HepG2 (cell line): ENCODE data around the gene C11orf71. TPM values are rescaled to one million over a fixed set of nuclear protein-coding genes. Genes with fewer than 3 reads are reported as not detected.

ENCODE experiments used
- CREM ChIP-seq, 2 experiments: sonication (generic) in 1 of 2; formaldehyde crosslinking in 1 of 2; IDR thresholded peaks; 2 replicates each; pipeline versions ENCODE4 v1.4.0 to v1.6.1; 2016 to 2020; ENCODE audit warnings: antibody characterized with exemption in 1 of 2, mild to moderate bottlenecking in 1 of 2, missing genetic modification reagents in 1 of 2
- HES4 ChIP-seq: sonication (generic); formaldehyde crosslinking; IDR thresholded peaks from 2 replicates; pipeline ENCODE4 v1.9.0; 2021; ENCODE audit warnings: mild to moderate bottlenecking, missing genetic modification reagents, borderline replicate concordance
- HNRNPUL1 ChIP-seq: fragments of 200-400 bp; formaldehyde crosslinking; IDR thresholded peaks from 2 replicates; pipeline ENCODE4 v1.6.1; 2017; ENCODE audit warnings: low read depth, mild to moderate bottlenecking, low read length, moderate library complexity
- JUND ChIP-seq: sonication (generic); formaldehyde crosslinking; IDR thresholded peaks from 2 replicates; pipeline ENCODE4 v1.8.0; 2022; ENCODE audit warnings: mild to moderate bottlenecking, missing genetic modification reagents
- NR1H2 ChIP-seq: sonication (generic); formaldehyde crosslinking; IDR thresholded peaks from 2 replicates; pipeline ENCODE4 v1.8.1; 2022; ENCODE audit warnings: low read depth, missing genetic modification reagents, borderline replicate concordance
- PHF20 ChIP-seq: sonication (generic); formaldehyde crosslinking; IDR thresholded peaks from 2 replicates; pipeline ENCODE4 v1.5.0; 2020; ENCODE audit warnings: mild to moderate bottlenecking, missing genetic modification reagents
- POLR2A ChIP-seq, 2 experiments: IDR thresholded peaks; 2 replicates each; pipeline ENCODE4 v1.6.1; 2011; ENCODE audit warnings: low read depth in 2 of 2, low read length in 2 of 2, mild to moderate bottlenecking in 1 of 2, moderate library complexity in 1 of 2; ENCODE audit not compliant: insufficient read depth in 1 of 2
- U2AF1 ChIP-seq: fragments of 200-400 bp; formaldehyde crosslinking; optimal IDR thresholded peaks from 2 replicates; pipeline ENCODE3; 2017; ENCODE audit warnings: mild to moderate bottlenecking, low read depth, low read length
- ZIK1 ChIP-seq: sonication (generic); formaldehyde crosslinking; IDR thresholded peaks from 2 replicates; pipeline ENCODE4 v1.5.0; 2020; ENCODE audit warnings: mild to moderate bottlenecking, low read depth, missing genetic modification reagents, borderline replicate concordance
- ZNF17 ChIP-seq: sonication (generic); formaldehyde crosslinking; IDR thresholded peaks from 2 replicates; pipeline ENCODE4 v1.5.0; 2020; ENCODE audit warnings: mild to moderate bottlenecking, missing genetic modification reagents
- ZNF446 ChIP-seq: sonication (generic); formaldehyde crosslinking; IDR thresholded peaks from 2 replicates; pipeline ENCODE4 v1.5.0; 2020; ENCODE audit warnings: mild to moderate bottlenecking, missing genetic modification reagents
- ZNF543 ChIP-seq: sonication (generic); formaldehyde crosslinking; IDR thresholded peaks from 2 replicates; pipeline ENCODE4 v1.4.0; 2020; ENCODE audit warnings: mild to moderate bottlenecking, missing genetic modification reagents
- ZNF629 ChIP-seq: sonication (generic); formaldehyde crosslinking; conservative IDR thresholded peaks from 2 replicates; pipeline ENCODE4 v1.5.0; 2020; ENCODE audit warnings: missing genetic modification reagents
- ZNF749 ChIP-seq: sonication (generic); formaldehyde crosslinking; IDR thresholded peaks from 2 replicates; pipeline ENCODE4 v1.8.0; 2022; ENCODE audit warnings: mild to moderate bottlenecking, missing genetic modification reagents, moderate library complexity, borderline replicate concordance
- polyA plus RNA-seq, 8 experiments: library from polyadenylated mRNA; depleted of rRNA in 3 of 8; stranded (reverse) in 7 of 8; unstranded in 1 of 8; fragments of >200 nt; fragmentation: Illumina TruSeq in 4 of 8; extraction: Trizol in 4 of 8; gene quantifications; 2 replicates each; pipeline versions ENCODE4 v1.2.1 to v1.2.3, GENCODE V29; 2011 to 2016; ENCODE audit warnings: low read depth in 4 of 8, missing spikeins in 1 of 8, mixed read lengths in 1 of 8; ENCODE audit not compliant: insufficient read depth in 1 of 8
- total RNA-seq, 5 experiments: library from RNA; depleted of rRNA; stranded (reverse); fragments of >200 nt; fragmentation: Illumina TruSeq; extraction: Trizol; gene quantifications; 2 replicates each; pipeline ENCODE4 v1.2.3, GENCODE V29; 2016; ENCODE audit warnings: low read depth in 1 of 5
- TF ChIP-seq, protein P1 (sequence below): sonication (generic); formaldehyde crosslinking; IDR thresholded peaks from one replicate; pipeline ENCODE4 v1.5.1; 2020; ENCODE audit warnings: mild to moderate bottlenecking, missing genetic modification reagents; ENCODE audit errors: not compliant biosample characterization
- TF ChIP-seq, protein P2 (sequence below): sonication (generic); formaldehyde crosslinking; IDR thresholded peaks from 2 replicates; pipeline ENCODE4 v1.4.0; 2020; ENCODE audit warnings: mild to moderate bottlenecking, missing genetic modification reagents
- TF ChIP-seq, protein P3 (sequence below): sonication (generic); formaldehyde crosslinking; IDR thresholded peaks from 2 replicates; pipeline ENCODE4 v1.4.0; 2020; ENCODE audit warnings: mild to moderate bottlenecking, low read depth, missing genetic modification reagents

Gene C11orf71
- total and polyA plus RNA-seq, 2 of the 13 experiments (the other 11 are each of a cell fraction or from before 2014, with no cell fraction given): 7.1 to 7.8 TPM

DNA sequence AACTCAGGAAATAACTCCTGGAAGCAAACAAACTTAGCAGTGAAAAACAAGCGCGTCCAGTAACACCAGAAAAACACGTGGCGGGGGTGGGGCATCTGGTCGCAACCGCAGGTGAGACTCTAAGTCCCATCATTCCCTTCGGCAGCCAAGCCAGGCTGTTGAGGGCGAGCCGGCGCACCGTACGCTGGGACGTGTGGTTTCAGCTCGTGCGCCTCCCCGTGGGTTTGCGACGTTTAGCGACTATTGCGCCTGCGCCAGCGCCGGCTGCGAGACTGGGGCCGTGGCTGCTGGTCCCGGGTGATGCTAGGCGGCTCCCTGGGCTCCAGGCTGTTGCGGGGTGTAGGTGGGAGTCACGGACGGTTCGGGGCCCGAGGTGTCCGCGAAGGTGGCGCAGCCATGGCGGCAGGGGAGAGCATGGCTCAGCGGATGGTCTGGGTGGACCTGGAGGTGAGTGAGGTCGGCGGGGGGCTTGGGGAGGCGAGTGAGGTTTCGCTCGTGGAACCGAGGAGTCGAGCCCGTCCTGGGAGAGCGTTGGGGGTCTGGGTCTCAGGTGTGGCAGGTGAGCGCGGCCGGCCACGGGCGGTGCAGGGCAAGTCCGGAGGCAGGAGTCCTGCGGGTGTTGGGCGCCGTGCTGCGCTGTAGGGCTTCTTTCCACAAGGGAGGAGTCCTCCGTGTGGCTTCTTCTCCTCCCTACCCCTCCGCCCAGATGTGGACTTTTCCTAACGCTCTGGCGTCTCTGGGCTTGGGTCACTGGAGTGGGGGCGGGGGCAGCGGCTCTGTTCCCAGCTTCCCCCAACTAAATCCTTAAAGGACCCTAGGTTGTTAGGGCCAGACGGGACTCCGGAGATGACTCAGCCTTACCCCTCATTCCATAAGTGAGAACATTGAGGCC lies 39.2 kb upstream of the C11orf71 start, which contains the start of gene REXO2 (continued):
- TF ChIP-seq ZNF749 (CRISPR knock-in tag): no peak; the same call in 1 of the 2 replicates
- no peak for TF ChIP-seq ZNF543
- no peak for TF ChIP-seq ZNF17 (CRISPR knock-in tag)
- TF ChIP-seq JUND (CRISPR knock-in tag): no peak
- no peak for TF ChIP-seq HNRNPUL1
- peak; percentile 62 for TF ChIP-seq CREM (IDR thresholded peaks at IDR 0.05)
- TF ChIP-seq CREM (CRISPR knock-in tag; IDR thresholded peaks at IDR 0.05): no peak
- TF ChIP-seq ZNF446 (CRISPR knock-in tag): peak; percentile 51; the same call in 1 of the 2 replicates
- no peak for TF ChIP-seq PHF20
- TF ChIP-seq, protein P1, sequence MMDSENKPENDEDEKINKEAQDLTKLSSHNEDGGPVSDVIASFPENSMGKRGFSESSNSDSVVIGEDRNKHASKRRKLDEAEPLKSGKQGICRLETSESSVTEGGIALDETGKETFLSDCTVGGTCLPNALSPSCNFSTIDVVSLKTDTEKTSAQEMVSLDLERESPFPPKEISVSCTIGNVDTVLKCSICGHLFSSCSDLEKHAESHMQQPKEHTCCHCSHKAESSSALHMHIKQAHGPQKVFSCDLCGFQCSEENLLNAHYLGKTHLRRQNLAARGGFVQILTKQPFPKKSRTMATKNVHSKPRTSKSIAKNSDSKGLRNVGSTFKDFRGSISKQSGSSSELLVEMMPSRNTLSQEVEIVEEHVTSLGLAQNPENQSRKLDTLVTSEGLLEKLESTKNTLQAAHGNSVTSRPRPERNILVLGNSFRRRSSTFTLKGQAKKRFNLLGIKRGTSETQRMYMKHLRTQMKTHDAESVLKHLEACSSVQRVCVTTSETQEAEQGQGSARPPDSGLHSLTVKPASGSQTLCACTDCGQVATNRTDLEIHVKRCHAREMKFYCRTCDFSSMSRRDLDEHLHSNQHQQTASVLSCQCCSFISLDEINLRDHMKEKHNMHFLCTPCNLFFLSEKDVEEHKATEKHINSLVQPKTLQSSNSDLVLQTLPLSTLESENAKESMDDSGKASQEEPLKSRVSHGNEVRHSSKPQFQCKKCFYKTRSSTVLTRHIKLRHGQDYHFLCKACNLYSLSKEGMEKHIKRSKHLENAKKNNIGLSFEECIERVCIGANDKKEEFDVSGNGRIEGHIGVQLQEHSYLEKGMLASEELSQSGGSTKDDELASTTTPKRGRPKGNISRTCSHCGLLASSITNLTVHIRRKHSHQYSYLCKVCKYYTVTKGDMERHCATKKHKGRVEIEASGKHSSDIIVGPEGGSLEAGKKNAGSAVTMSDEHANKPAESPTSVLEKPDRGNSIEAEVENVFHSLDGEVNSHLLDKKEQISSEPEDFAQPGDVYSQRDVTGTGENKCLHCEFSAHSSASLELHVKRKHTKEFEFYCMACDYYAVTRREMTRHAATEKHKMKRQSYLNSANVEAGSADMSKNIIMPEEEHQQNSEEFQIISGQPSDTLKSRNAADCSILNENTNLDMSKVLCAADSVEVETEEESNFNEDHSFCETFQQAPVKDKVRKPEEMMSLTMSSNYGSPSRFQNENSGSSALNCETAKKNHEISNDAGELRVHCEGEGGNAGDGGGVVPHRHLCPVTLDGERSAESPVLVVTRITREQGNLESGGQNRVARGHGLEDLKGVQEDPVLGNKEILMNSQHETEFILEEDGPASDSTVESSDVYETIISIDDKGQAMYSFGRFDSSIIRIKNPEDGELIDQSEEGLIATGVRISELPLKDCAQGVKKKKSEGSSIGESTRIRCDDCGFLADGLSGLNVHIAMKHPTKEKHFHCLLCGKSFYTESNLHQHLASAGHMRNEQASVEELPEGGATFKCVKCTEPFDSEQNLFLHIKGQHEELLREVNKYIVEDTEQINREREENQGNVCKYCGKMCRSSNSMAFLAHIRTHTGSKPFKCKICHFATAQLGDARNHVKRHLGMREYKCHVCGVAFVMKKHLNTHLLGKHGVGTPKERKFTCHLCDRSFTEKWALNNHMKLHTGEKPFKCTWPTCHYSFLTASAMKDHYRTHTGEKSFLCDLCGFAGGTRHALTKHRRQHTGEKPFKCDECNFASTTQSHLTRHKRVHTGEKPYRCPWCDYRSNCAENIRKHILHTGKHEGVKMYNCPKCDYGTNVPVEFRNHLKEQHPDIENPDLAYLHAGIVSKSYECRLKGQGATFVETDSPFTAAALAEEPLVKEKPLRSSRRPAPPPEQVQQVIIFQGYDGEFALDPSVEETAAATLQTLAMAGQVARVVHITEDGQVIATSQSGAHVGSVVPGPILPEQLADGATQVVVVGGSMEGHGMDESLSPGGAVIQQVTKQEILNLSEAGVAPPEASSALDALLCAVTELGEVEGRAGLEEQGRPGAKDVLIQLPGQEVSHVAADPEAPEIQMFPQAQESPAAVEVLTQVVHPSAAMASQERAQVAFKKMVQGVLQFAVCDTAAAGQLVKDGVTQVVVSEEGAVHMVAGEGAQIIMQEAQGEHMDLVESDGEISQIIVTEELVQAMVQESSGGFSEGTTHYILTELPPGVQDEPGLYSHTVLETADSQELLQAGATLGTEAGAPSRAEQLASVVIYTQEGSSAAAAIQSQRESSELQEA: peak; percentile 75
- TF ChIP-seq U2AF1: no peak
- no peak for TF ChIP-seq ZNF629 (CRISPR knock-in tag)
- TF ChIP-seq ZIK1 (CRISPR knock-in tag): no peak
- TF ChIP-seq POLR2A (IDR thresholded peaks at IDR 0.05; ENCODE audit: insufficient read depth in 1 of 2, low read depth in 2 of 2, low read length in 2 of 2): peak; percentile 66 to 76
- peak; percentile 79; the same call in 1 of the 2 replicates for TF ChIP-seq HES4 (CRISPR knock-in tag)
- TF ChIP-seq NR1H2: no peak
- TF ChIP-seq, protein P2, sequence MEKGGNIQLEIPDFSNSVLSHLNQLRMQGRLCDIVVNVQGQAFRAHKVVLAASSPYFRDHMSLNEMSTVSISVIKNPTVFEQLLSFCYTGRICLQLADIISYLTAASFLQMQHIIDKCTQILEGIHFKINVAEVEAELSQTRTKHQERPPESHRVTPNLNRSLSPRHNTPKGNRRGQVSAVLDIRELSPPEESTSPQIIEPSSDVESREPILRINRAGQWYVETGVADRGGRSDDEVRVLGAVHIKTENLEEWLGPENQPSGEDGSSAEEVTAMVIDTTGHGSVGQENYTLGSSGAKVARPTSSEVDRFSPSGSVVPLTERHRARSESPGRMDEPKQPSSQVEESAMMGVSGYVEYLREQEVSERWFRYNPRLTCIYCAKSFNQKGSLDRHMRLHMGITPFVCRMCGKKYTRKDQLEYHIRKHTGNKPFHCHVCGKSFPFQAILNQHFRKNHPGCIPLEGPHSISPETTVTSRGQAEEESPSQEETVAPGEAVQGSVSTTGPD (CRISPR knock-in tag): no peak
- TF ChIP-seq, protein P3, sequence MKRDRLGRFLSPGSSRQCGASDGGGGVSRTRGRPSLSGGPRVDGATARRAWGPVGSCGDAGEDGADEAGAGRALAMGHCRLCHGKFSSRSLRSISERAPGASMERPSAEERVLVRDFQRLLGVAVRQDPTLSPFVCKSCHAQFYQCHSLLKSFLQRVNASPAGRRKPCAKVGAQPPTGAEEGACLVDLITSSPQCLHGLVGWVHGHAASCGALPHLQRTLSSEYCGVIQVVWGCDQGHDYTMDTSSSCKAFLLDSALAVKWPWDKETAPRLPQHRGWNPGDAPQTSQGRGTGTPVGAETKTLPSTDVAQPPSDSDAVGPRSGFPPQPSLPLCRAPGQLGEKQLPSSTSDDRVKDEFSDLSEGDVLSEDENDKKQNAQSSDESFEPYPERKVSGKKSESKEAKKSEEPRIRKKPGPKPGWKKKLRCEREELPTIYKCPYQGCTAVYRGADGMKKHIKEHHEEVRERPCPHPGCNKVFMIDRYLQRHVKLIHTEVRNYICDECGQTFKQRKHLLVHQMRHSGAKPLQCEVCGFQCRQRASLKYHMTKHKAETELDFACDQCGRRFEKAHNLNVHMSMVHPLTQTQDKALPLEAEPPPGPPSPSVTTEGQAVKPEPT (CRISPR knock-in tag): peak; percentile 49; the same call in 1 of the 2 replicates
